NCI-H446 (cell line): ENCODE measurements around the gene RNF187.
A peak's percentile ranks its signal among the peaks of the same experiment; 100 is the strongest.
"Not testable (repeated sequence)": the region's sequence is repeated elsewhere in the genome, so short reads cannot be mapped to it uniquely, and the experiment has no call there.

Experiments
- DNase-seq, 2 experiments: peaks; one replicate each; lab custom pipeline; 2025; lab: John Stamatoyannopoulos, UW

RNF187 gene

GRCh38 chr1:228460821-228461220 lies 26.4 kb upstream of the RNF187 start:
- no peak for DNase-seq

- no peak for DNase-seq
Observed at GRCh38 chr1:228462560-228462959, 24.6 kb upstream of the RNF187 start.

- no peak for DNase-seq
Observed at GRCh38 chr1:228463009-228463558, 24.1 kb upstream of the RNF187 start.

GRCh38 chr1:228463559-228464455 lies 23.4 kb upstream of the RNF187 start:
- peak in 1 of 2 experiments; percentile 35 for DNase-seq

- peak; percentile 28 to 80 for DNase-seq
Observed at GRCh38 chr1:228464487-228464983, 22.6 kb upstream of the RNF187 start.

DNA sequence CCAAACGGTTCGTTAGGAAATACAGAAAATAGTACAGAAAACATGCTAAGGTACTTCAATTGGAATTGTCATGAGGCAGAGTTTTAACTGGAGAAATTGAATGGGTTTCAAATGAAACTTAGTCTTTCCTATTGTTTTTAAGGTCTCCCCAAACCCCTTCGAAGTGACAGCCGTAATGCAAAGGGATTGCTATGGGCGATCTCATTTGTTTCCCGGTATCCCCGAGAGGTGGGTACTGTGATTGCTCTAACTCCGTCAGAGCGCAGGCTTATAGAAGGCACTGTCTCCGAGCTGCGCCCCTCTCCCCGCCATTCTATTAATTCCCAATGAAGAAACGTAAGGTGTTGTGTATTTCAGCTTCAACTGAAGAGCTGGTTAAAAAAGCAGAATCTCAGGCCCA lies 22.0 kb upstream of the RNF187 start:
- DNase-seq: no peak

DNA sequence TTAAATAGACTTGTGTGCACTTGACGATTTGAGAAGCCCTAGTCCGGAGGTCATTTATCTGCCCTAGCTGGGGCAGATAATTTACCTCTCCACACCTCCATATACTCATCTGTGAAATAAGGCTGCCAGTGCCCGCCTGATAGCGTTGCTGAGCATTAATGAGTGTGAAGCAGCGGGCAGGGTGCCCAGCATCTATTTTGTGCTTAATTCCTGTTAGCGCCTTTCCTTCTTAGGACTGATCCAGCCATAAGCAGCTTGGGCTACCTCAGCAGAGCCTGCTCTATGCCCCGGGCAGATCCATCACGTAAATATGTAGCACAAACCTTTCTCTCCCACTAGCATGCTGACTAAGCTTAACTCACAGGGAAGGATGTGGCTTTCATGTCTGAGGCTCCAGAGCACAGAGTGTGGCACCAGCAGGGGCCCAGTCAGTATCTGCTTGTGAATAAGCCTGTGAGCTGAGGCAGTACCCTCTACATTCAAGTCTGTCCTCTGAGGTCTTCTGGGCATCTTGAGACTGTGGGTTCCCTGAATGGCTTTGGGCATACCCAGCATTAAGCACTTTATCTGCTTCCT lies 21.5 kb upstream of the RNF187 start:
- DNase-seq: no peak

DNA sequence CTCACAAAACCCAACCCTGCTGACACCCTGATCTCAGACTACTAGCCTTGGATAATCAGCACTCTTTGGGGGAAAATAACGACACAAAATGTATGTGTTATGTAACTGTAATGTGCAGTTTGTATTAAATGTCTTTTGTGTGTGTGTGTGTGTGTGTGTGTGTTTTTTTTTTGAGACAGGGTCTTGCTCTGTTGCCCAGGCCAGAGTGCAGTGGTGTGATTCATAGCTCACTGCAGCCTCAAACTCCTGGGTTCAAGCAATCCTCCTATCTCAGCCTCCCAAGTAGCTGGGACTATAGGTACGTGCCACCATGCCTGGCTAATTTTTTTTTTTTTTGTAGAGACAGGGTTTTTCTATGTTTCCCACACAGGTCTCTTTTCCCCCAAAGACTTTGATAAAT lies 19.0 kb upstream of the RNF187 start:
- not testable (repeated sequence) for DNase-seq

- no peak for DNase-seq
Observed at GRCh38 chr1:228469413-228470162, 17.6 kb upstream of the RNF187 start.

DNA sequence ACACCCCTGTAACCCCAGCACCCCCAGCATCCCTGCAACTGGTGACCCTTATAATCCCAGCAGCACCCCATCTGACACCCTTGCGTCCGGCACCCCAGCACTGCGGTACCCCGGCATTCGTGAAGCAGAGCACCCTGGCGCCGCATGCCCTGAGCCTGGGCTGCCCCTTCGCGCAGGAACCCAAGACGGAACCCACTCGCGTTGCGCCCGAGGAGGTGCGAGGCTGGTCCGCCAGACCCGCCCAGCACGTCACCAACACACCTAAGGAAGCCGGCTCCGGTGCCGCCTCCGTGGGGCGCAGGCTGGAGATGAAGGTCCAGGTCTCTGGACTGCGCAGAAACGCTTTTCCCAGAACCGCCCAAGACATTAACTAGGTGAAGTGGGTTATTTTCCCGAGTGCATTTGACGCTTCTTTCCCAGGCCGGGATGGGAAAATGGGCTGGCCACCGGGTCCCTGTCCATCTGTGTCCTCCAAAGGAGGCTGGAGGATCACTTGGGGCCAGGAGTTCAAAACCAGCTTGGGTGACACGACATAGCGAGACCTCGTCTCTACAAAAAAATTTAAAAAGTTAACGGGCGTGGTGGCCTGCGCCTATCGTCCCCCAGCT lies 15.9 kb upstream of the RNF187 start:
- no peak for DNase-seq

- peak in 1 of 2 experiments; percentile 50 for DNase-seq
Observed at GRCh38 chr1:228471762-228472398, 15.3 kb upstream of the RNF187 start.

GRCh38 chr1:228472655-228473054 lies 14.5 kb upstream of the RNF187 start:
- DNase-seq: no peak

DNA sequence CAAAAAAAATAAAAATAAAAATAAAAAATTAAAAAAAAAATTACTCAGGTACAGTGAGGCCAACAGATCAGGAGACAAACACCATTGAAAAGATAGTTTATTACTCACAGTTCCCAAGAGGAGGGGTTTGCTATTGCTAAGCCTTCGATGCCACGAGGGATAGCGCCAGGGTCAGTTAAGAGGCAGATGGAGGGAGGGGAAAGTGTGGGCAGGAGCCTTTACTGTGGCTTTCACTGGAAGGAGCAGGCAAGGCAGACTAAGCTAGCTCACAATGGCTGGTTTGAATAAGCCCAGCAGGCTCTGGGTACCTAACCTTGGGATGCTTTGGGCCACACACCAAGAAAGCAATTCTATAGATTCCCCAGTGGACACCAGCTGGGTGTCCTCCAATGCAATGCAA lies 12.7 kb upstream of the RNF187 start:
- no peak for DNase-seq

DNA sequence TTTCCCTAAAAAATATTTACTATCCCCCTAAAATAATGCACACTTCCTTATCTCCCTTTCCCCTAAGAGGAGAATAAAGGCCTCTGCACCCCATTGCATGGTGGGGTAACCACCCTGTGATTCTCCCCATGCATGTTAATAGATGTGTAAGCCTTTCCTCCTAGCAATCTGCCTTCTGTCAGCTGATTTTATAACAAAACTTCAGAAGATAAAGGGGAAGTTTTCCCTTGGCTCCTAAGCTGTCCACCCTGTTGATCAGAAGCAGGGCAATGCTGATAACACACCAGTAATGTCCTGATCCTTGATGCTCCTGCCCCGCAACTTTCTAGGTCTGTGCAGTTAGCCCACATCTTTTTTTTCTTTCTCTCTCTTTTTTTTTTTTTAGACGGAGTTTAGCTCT lies 11.4 kb upstream of the RNF187 start:
- no peak for DNase-seq

- DNase-seq: no peak
Observed at GRCh38 chr1:228477263-228477662, 9.9 kb upstream of the RNF187 start.

- no peak for DNase-seq
Observed at GRCh38 chr1:228478326-228478725, 8.9 kb upstream of the RNF187 start.

DNA sequence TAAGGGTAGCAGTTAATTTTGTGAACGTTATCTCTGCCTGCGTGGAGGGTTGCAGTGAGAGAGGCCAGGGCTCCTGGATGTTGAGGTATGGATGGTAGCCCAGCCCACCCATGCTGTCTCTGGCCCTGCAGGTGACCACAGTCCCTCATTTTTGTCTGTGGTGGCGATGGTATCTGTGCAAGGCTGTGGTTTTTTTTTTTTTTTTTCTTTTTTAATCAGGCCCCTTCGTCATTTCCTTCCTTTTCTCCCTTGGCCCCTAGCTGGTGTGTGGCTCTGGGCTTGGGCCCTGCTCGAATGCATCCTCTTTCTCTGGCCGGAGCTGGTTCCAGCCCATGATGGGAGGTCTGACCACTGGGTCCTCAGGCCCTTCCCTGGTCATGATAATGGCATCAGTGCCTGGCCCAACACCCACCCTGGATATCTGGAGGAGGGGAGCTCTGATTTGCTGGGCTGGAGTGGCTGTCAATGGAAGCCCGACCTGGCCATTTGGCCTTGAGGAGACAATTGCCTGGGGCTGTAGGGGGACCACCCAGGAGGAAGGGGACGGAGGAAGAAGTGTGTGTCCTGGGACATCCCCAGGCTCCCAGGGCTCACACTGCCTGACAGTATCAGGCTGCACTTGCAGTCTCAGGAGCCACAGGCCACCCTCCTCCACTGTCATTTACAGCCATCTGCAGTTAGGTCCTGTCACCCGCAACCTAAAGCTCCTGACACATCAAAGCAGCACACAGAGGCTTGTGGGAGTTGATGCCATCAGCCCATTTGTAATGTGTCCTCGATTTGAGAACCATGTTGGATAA lies 8.1 kb upstream of the RNF187 start:
- no peak for DNase-seq

- no peak for DNase-seq
Observed at GRCh38 chr1:228483789-228484188, 3.4 kb upstream of the RNF187 start.

DNA sequence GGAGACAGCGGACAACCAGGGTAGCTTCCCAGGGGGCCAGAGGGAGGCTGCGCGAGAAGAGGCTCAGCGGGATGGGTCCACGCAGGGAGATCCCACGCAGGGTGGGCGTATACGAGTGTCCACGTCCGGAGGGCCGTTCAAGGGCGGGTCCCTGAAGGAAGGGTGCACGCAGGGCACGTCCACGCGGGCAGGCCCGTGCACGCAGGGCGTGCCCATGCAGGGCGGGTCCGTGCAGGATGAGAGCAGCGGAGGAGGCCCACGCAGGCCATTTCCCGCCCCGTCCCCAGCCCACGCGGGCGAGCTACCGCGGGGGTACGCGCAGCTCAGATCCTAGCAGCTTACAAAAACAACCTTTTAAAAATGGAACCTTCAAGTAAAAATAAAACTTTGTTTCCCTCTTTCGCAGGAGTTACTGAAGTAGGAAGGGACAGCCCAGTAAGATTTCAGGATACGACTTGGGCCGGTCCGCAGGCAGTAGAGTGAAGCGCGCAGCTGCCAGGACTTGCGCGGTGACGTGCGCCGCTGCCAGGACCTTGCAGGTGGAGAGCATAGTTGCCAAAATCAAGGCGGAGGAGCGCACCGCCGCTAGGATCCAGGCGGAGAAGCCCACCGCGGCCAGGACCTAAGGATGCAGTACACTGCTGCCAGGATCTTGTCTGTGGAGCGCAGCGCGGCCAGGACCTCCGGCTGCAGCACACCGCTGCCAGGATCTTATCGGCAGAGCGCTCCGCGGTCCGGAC lies 416 bp upstream of the RNF187 start:
- peak; percentile 70 to 86 for DNase-seq
